GM10266 (cell line): Measurements from ENCODE around the gene DOCK4.

Source experiments
- DNase-seq: peaks from one replicate; pipeline ENCODE4 v3.0.0; 2012; ENCODE audit errors: extremely low spot score
- CTCF ChIP-seq: IDR thresholded peaks from 2 replicates; pipeline ENCODE4 v1.5.1; 2012; ENCODE audit warnings: mild to moderate bottlenecking, low read depth; ENCODE audit not compliant: control insufficient read depth, insufficient read depth; ENCODE audit errors: missing control alignments

The DOCK4 gene

DNA sequence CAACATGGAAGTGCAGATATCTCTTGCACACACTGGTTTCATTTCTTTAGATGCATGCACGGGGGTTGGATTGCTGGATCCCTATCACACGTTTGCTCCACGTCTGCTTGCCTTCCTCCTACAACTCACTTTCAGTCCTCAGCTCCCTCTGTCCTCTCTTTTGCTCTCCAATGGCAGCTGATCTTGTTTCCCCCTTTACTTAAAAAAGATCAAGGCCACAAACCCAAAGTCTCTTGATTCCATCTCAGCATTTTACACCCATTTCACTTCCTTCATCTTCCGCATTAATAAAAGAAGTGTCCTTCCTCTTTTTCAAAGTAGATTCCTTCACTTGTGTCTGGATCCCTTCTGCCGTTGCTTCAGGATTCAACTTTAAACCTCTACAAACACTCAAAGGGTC is 245.2 kb downstream of the DOCK4 start:
- no peak for DNase-seq
- no peak for TF ChIP-seq CTCF

- no peak for DNase-seq
- no peak for TF ChIP-seq CTCF
Measured at GRCh38 chr7:111958896-111959295, 247.3 kb downstream of the DOCK4 start.

- no peak for DNase-seq
- no peak for TF ChIP-seq CTCF
Measured at GRCh38 chr7:111958431-111958830, 247.8 kb downstream of the DOCK4 start.

DNA sequence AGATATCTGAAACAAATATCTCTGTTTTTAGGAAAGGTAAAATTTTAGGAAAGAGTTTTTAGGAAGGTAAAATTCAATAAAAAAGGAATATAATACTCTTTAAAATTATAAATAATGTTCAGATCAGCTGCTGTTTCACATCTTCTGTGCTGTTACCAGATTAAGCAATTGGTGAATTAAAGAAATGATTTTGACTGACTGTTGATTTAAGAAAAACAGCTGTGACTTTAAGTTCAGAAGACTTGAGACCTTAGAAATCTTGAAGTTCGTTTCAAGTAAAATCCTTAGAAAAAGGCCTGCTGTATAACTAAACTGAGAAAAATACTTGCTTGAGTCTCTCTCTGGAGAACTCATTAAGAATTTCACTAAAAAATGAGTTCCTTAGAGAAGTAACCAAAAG is 250.6 kb downstream of the DOCK4 start:
- TF ChIP-seq CTCF: no peak
- DNase-seq: no peak

GRCh38 chr7:111954474-111955381 is 251.5 kb downstream of the DOCK4 start:
- DNase-seq: no peak
- no peak for TF ChIP-seq CTCF

DNA sequence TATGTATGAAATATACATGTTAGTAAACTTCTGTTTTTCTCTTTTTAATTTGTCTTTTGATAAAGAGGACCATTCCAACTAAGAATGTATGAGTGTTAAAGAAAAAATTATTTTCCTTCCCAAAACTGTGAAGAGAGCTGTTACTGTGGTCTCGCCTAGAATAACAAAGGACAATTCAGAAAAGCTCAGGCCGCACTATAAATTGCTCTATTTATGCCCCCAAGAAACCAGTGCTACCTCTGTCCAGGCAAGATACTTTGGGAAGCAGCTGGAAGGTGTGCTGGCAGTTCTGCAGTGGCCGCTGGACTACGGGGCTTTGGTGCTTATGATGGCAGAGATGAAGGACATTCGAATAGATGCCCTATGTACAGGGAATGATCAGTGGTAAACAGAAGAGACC is 252.1 kb downstream of the DOCK4 start:
- no peak for TF ChIP-seq CTCF
- DNase-seq: no peak

DNA sequence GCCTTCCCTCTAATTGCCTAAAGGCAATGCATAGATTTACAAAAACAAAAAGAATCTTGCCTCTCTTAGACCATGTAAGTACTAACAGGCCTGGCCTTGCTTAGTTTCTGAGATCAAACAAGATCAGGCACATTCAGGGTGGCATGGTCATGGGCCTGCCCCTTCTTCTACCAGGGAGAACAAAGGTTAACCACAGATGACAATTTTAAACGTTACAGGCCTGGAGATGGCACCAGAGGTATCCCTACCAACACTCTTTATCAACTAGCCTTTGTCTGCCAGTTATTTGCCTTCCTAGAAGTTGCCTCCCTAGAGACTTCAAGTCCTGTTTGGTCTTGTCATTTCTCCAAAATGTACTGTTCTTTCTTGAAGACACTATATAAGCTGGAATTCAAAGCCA is 252.6 kb downstream of the DOCK4 start:
- DNase-seq: no peak
- TF ChIP-seq CTCF: no peak
